HL-60 (cell line): Measurements from ENCODE around the gene PKD1.

Source experiments
- CTCF ChIP-seq: IDR thresholded peaks from one replicate; pipeline ENCODE4 v1.5.1; 2011; ENCODE audit warnings: low read length, control low read depth, inconsistent platforms; ENCODE audit not compliant: insufficient read depth
- POLR2AphosphoS5 ChIP-seq: IDR thresholded peaks from 2 replicates; pipeline ENCODE4 v1.6.1; 2012; ENCODE audit warnings: low read depth

GRCh38 chr16:2177561-2177960 is 41.9 kb upstream of the PKD1 start:
- TF ChIP-seq CTCF, result no peak
- 0 out of 2 replicates have a peak, but pooled peaks have one; percentile 11 for TF ChIP-seq POLR2AphosphoS5
